Fibroblast of upper back skin (primary cell): ENCODE results near the gene CCL23.
A peak's percentile ranks its signal among the peaks of the same experiment; 100 is the strongest.
"Not testable (repeated sequence)": the region's sequence is repeated elsewhere in the genome, so short reads cannot be mapped to it uniquely, and the experiment has no call there.

Source experiments
- DNase-seq: peaks from one replicate; pipeline ENCODE4 v3.0.0-alpha.2; 2013

Gene CCL23

GRCh38 chr17:36017799-36018198 is at the start of gene CCL23:
Gene CCL23, minus strand, starts transcription at chr17:36017972. Its CDS starts 75 bp downstream, at chr17:36017897.
- no peak for DNase-seq

- DNase-seq: no peak
These were observed 48.7 kb upstream of the CCL23 start for GRCh38 chr17:36066365-36066985.

GRCh38 chr17:36063786-36064541 is 46.2 kb upstream of the CCL23 start, which contains the start of gene CCL18:
Gene CCL18, plus strand, starts transcription at chr17:36064272. Its CDS starts 71 bp downstream, at chr17:36064343.
- DNase-seq: no peak

GRCh38 chr17:36060816-36061215 is 43.0 kb upstream of the CCL23 start:
- DNase-seq: no peak

- DNase-seq: no peak
These were observed 41.6 kb upstream of the CCL23 start for GRCh38 chr17:36059406-36059805.

- no peak for DNase-seq
These were observed 40.1 kb upstream of the CCL23 start for GRCh38 chr17:36057911-36058310.

GRCh38 chr17:36055921-36056520 is 38.2 kb upstream of the CCL23 start:
- DNase-seq: no peak

- DNase-seq: no peak
These were observed 37.4 kb upstream of the CCL23 start for GRCh38 chr17:36055171-36055570.

- DNase-seq: no peak
These were observed 31.9 kb upstream of the CCL23 start for GRCh38 chr17:36049643-36050042.

GRCh38 chr17:36048066-36048465 is 30.3 kb upstream of the CCL23 start:
- DNase-seq: no peak

- DNase-seq: no peak
These were observed 18.5 kb upstream of the CCL23 start for GRCh38 chr17:36036235-36036634.

GRCh38 chr17:36034127-36034526 is 16.4 kb upstream of the CCL23 start:
- DNase-seq: no peak

GRCh38 chr17:36030956-36031355 is 13.2 kb upstream of the CCL23 start:
- no peak for DNase-seq

GRCh38 chr17:36027761-36028160 is 10.0 kb upstream of the CCL23 start:
- DNase-seq: no peak

GRCh38 chr17:36024106-36024869 is 6.5 kb upstream of the CCL23 start:
- DNase-seq: no peak

GRCh38 chr17:36019423-36019822 is 1.7 kb upstream of the CCL23 start:
- no peak for DNase-seq

- no peak for DNase-seq
These were observed 1.2 kb downstream of the CCL23 start for GRCh38 chr17:36016555-36016954.

- not testable (repeated sequence) for DNase-seq
These were observed 1.9 kb downstream of the CCL23 start for GRCh38 chr17:36015895-36016294.

GRCh38 chr17:36014946-36015345 is 2.8 kb downstream of the CCL23 start:
- no peak for DNase-seq

GRCh38 chr17:36011201-36011600 is 6.6 kb downstream of the CCL23 start:
- DNase-seq: no peak

- peak; percentile 3 for DNase-seq
These were observed 8.6 kb downstream of the CCL23 start for GRCh38 chr17:36008998-36009665.

- DNase-seq: no peak
These were observed 13.1 kb downstream of the CCL23 start for GRCh38 chr17:36004594-36005108.
